GM12878 (cell line): ENCODE data around the gene CRYGS.

Experiments
- CTCF ChIP-seq, 3 experiments: IDR thresholded peaks in 2 of 3; conservative IDR thresholded peaks in 1 of 3; 2 replicates each; pipeline ENCODE4 v1.5.1; 2011; ENCODE audit warnings: low read depth in 3 of 3, low read length in 3 of 3, mild to moderate bottlenecking in 3 of 3, control low read depth in 2 of 3, moderate library complexity in 2 of 3, inconsistent platforms in 1 of 3, mixed read lengths in 1 of 3; ENCODE audit not compliant: control insufficient read depth in 2 of 3, insufficient read depth in 1 of 3; ENCODE audit errors: extremely low read depth in 1 of 3
- ELK1 ChIP-seq: IDR thresholded peaks from 2 replicates; pipeline ENCODE4 v1.6.1; 2012; ENCODE audit warnings: low read depth, low read length, improper control_type of control experiment
- EP300 ChIP-seq, 2 experiments: fragments of 150-350 bp in 1 of 2; IDR thresholded peaks; 2 replicates each; pipeline ENCODE4 v1.6.1; 2011 to 2012; ENCODE audit warnings: low read depth in 2 of 2, low read length in 2 of 2, borderline replicate concordance in 1 of 2, improper control_type of control experiment in 1 of 2, inconsistent platforms in 1 of 2; ENCODE audit not compliant: control insufficient read depth in 1 of 2
- HDAC2 ChIP-seq: fragments of 200-600 bp; sonication (generic); IDR thresholded peaks from 2 replicates; pipeline ENCODE4 v1.6.1; 2017
- MYC ChIP-seq: IDR thresholded peaks from 2 replicates; pipeline ENCODE4 v1.6.1; 2011; ENCODE audit warnings: mild to moderate bottlenecking, low read length, moderate library complexity, inconsistent platforms; ENCODE audit not compliant: insufficient read depth, insufficient replicate concordance, insufficient read length, severe bottlenecking
- PML ChIP-seq: IDR thresholded peaks from 2 replicates; pipeline ENCODE4 v1.6.1; 2012; ENCODE audit warnings: low read length, inconsistent platforms
- POLR2AphosphoS5 ChIP-seq: IDR thresholded peaks from 2 replicates; pipeline ENCODE4 v1.6.1; 2011; ENCODE audit warnings: mild to moderate bottlenecking, low read length, inconsistent platforms
- RFX5 ChIP-seq: IDR thresholded peaks from 2 replicates; pipeline ENCODE4 v1.6.1; 2011; ENCODE audit warnings: low read depth, low read length, improper control_type of control experiment
- SP1 ChIP-seq: IDR thresholded peaks from one replicate; pipeline ENCODE4 v1.6.1; 2011; ENCODE audit warnings: low read depth, low read length
- TAF1 ChIP-seq: IDR thresholded peaks from 2 replicates; pipeline ENCODE4 v1.6.1; 2011; ENCODE audit warnings: mild to moderate bottlenecking, low read depth, low read length, borderline replicate concordance

GRCh38 chr3:186502138-186502948, 41.8 kb downstream of the CRYGS start:
- TF ChIP-seq CTCF (IDR thresholded peaks at IDR 0.05 in 2 of 3, conservative IDR thresholded peaks at IDR 0.05 in 1 of 3; ENCODE audit: control insufficient read depth in 2 of 3, extremely low read depth in 1 of 3, insufficient read depth in 1 of 3, low read depth in 3 of 3, low read length in 3 of 3) (no peak), TAF1 (no peak), RFX5 (no peak), ELK1 (no peak), HDAC2 (no peak), PML (no peak), EP300 (IDR thresholded peaks at IDR 0.05; ENCODE audit: borderline replicate concordance in 1 of 2, control insufficient read depth in 1 of 2, low read depth in 2 of 2, low read length in 2 of 2) (no peak), SP1 (no peak), POLR2AphosphoS5 (no peak), MYC (no peak)
